Hepatocyte (in vitro differentiated cells): Measurements from ENCODE around the gene RABL6. TPM values are rescaled to one million over a fixed set of nuclear protein-coding genes. Genes with fewer than 3 reads are reported as not detected.
"Not testable (repeated sequence)": the region's sequence is repeated elsewhere in the genome, so short reads cannot be mapped to it uniquely, and the experiment has no call there.

Experiments
- DNase-seq: peaks from one replicate; pipeline ENCODE4 v3.0.0-alpha.2; 2016; ENCODE audit warnings: low spot score
- H2AFZ ChIP-seq: fragments of 200-600 bp; sonication (generic); 2 replicates; pipeline ENCODE4 v1.6.0; 2016; ENCODE audit warnings: antibody characterized with exemption, mild to moderate bottlenecking
- H3K27ac ChIP-seq: fragments of 200-600 bp; sonication (generic); 2 replicates; pipeline ENCODE4 v1.5.1; 2016; ENCODE audit warnings: mild to moderate bottlenecking
- H3K27me3 ChIP-seq: fragments of 200-600 bp; sonication (generic); 2 replicates; pipeline ENCODE4 v1.6.1; 2016
- H3K36me3 ChIP-seq: fragments of 200-600 bp; sonication (generic); replicated peaks from 2 replicates; pipeline ENCODE4 v1.5.1; 2016; ENCODE audit warnings: low read depth; ENCODE audit not compliant: insufficient read depth
- H3K4me1 ChIP-seq: fragments of 200-600 bp; sonication (generic); 2 replicates; pipeline ENCODE4 v1.5.1; 2016; ENCODE audit warnings: mild to moderate bottlenecking, moderate library complexity; ENCODE audit not compliant: insufficient read depth
- H3K4me2 ChIP-seq: fragments of 200-600 bp; sonication (generic); 2 replicates; pipeline ENCODE4 v1.6.0; 2016
- H3K4me3 ChIP-seq: fragments of 200-600 bp; sonication (generic); 2 replicates; pipeline ENCODE4 v1.5.1; 2016; ENCODE audit warnings: mild to moderate bottlenecking
- H3K79me2 ChIP-seq: fragments of 200-600 bp; sonication (generic); 2 replicates; pipeline ENCODE4 v1.6.0; 2017; ENCODE audit warnings: mild to moderate bottlenecking
- H3K9me2 ChIP-seq: fragments of 200-600 bp; sonication (generic); replicated peaks from 2 replicates; pipeline ENCODE4 v1.6.0; 2017; ENCODE audit warnings: mild to moderate bottlenecking; ENCODE audit not compliant: insufficient read depth
- H3K9me3 ChIP-seq: fragments of 200-600 bp; sonication (generic); 2 replicates; pipeline ENCODE4 v1.5.1; 2016; ENCODE audit warnings: low read depth, mild to moderate bottlenecking
- H4K20me1 ChIP-seq: fragments of 200-600 bp; sonication (generic); 2 replicates; pipeline ENCODE4 v1.6.0; 2016; ENCODE audit warnings: mild to moderate bottlenecking; ENCODE audit not compliant: insufficient read depth, poor library complexity, severe bottlenecking
- CTCF ChIP-seq: fragments of 200-600 bp; sonication (generic); IDR thresholded peaks from 2 replicates; pipeline ENCODE4 v1.5.1; 2016; ENCODE audit warnings: antibody characterized with exemption, mild to moderate bottlenecking; ENCODE audit not compliant: poor library complexity
- EZH2 ChIP-seq: fragments of 200-600 bp; sonication (generic); IDR thresholded peaks from 2 replicates; pipeline ENCODE4 v1.6.1; 2016; ENCODE audit warnings: antibody characterized with exemption, mild to moderate bottlenecking, borderline replicate concordance
- EZH2phosphoT487 ChIP-seq: fragments of 200-600 bp; sonication (generic); IDR thresholded peaks from one replicate; pipeline ENCODE4 v1.6.1; 2018; ENCODE audit warnings: antibody characterized with exemption, mild to moderate bottlenecking, low read depth, moderate library complexity; ENCODE audit not compliant: unreplicated experiment, severe bottlenecking
- WGBS: methylation state at CpG from one replicate; pipeline ENCODE4 v1.1.6; 2016; ENCODE audit warnings: low lambda C conversion rate; ENCODE audit errors: missing lambda C conversion rate; 5-methylcytosine and 5-hydroxymethylcytosine counted together
- polyA plus RNA-seq: library from polyadenylated mRNA; unstranded; fragments of >200 nt; fragmentation: Nextera tagmentation; extraction: Ambion mirVana; gene quantifications from 2 replicates; pipeline ENCODE4 v1.2.1, GENCODE V29; 2016
- total RNA-seq: library from RNA; depleted of rRNA; stranded (reverse); fragments of >200 nt; gene quantifications from 2 replicates; pipeline ENCODE4 v1.2.3, GENCODE V29; 2014

RABL6 gene
- total and polyA plus RNA-seq, 2 experiments from 2014 or later = 72.3 to 103 TPM

- Histone ChIP-seq H3K79me2 (no peaks in the 10 kb centered on the region), H4K20me1 (no peaks in the 10 kb centered on the region), H3K4me3 (no peak overlapping the region), H3K4me2 (no peak overlapping the region), H3K9me3 (no peaks in the 10 kb centered on the region), H3K27ac (no peak overlapping the region), H3K9me2 (no peaks in the 10 kb centered on the region), H3K36me3 (no peaks in the 10 kb centered on the region), H3K27me3 (no peaks in the 10 kb centered on the region), H3K4me1 (no peaks in the 10 kb centered on the region), H2AFZ (no peak overlapping the region)
- no peak for DNase-seq
- WGBS = 89% methylated on average over 9 of the region's 9 CpGs
- TF ChIP-seq EZH2phosphoT487 (no peak), CTCF (no peak), EZH2 (no peak)
Observed at GRCh38 chr9:136832581-136832980, 24.8 kb downstream of the RABL6 start.

DNA sequence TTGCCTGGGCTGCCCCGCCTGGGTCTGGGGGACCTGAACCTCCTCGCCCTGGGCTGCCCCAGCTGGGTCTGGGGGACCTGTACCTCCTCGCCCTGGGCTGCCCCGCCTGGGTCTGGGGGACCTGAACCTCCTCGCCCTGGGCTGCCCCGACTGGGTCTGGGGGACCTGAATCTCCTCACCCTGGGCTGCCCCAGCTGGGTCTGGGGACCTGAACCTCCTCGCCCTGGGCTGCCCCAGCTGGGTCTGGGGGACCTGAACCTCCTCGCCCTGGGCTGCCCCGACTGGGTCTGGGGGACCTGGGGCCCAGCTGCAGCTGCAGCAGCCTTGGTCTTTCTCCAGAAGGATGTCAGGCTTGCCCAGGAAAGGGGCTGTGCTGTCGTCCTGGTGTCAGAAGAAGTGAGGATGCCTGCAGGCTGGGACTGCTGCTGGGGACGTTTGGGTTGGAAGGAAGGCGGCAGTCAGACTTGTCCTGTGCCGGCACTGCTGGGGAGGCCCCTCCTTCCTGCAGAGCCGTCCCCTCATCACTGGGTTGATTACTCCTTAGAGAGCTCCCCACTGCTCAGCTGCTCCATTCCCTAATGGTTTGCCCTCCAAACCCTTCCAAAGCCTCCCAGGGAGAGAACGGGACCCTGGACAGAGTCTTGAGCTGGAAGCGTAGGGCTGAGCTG is 25.8 kb downstream of the RABL6 start:
- not testable (repeated sequence) for H3K79me2 ChIP-seq, H3K4me1 ChIP-seq, H3K4me2 ChIP-seq, H3K27me3 ChIP-seq, H3K36me3 ChIP-seq, H3K9me3 ChIP-seq, H3K27ac ChIP-seq, H3K4me3 ChIP-seq, H2AFZ ChIP-seq, DNase-seq, H3K9me2 ChIP-seq, H4K20me1 ChIP-seq
- WGBS = 87% methylated on average over 10 of the region's 16 CpGs

GRCh38 chr9:136835162-136835931 is 27.6 kb downstream of the RABL6 start:
- H3K9me2 ChIP-seq = no peaks in the 10 kb centered on the region
- no peaks in the 10 kb centered on the region for H3K9me3 ChIP-seq
- H4K20me1 ChIP-seq = peaks cover 5% of the 10 kb centered on the region
- no peak for TF ChIP-seq EZH2
- no peak for TF ChIP-seq CTCF
- no peak for TF ChIP-seq EZH2phosphoT487
- H3K36me3 ChIP-seq = no peaks in the 10 kb centered on the region
- no peak overlapping the region for H2AFZ ChIP-seq
- no peak overlapping the region for H3K27ac ChIP-seq
- no peaks in the 10 kb centered on the region for H3K79me2 ChIP-seq
- WGBS = 93% methylated on average over 36 of the region's 36 CpGs
- no peak overlapping the region for H3K4me3 ChIP-seq
- H3K27me3 ChIP-seq = no peaks in the 10 kb centered on the region
- H3K4me1 ChIP-seq = peaks cover 7% of the 10 kb centered on the region
- no peak overlapping the region for H3K4me2 ChIP-seq
- no peak for DNase-seq
